GM20000 (cell line): Measurements from ENCODE around the gene ZNRF3.

Experiments used
- DNase-seq: peaks from one replicate; pipeline ENCODE4 v3.0.0; 2012; ENCODE audit warnings: low spot score
- CTCF ChIP-seq: IDR thresholded peaks from 2 replicates; pipeline ENCODE4 v1.5.1; 2012; ENCODE audit warnings: mild to moderate bottlenecking, control low read depth; ENCODE audit errors: extremely low read depth, missing control alignments

The ZNRF3 gene

DNA sequence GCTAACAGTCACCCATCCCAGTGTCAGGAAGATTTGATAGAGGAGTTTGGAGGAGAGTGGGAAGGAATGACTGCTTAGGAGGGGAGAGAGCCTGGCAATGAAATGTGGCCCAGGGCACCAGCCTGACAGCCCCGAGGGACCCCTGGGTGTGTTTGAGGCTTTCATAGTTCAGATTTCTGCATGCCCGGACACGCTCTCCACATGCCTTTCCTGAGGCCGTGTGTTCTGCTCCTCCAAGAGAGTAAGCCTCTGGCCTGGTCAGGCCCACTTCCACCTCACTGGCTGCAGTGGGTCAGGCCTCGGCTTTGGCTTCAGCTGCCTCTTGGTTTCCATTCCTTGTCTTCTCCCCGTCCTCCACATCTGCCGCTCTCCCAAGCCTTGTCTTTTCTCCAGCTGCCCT, 99.8 kb downstream of the ZNRF3 start:
- no peak for TF ChIP-seq CTCF
- DNase-seq, result no peak

GRCh38 chr22:28983788-28984441, 100.5 kb downstream of the ZNRF3 start:
- no peak for TF ChIP-seq CTCF
- DNase-seq, result no peak

- TF ChIP-seq CTCF, result no peak
Measured at GRCh38 chr22:28984482-28985158, 101.2 kb downstream of the ZNRF3 start.

GRCh38 chr22:28985581-28986290, 102.4 kb downstream of the ZNRF3 start:
- DNase-seq, result no peak
- TF ChIP-seq CTCF, result no peak

More at GRCh38 chr22:28984482-28985158, 101.2 kb downstream of the ZNRF3 start:
- no peak for DNase-seq

GRCh38 chr22:28986366-28986765, 103.0 kb downstream of the ZNRF3 start:
- DNase-seq, result no peak
- TF ChIP-seq CTCF, result no peak

DNA sequence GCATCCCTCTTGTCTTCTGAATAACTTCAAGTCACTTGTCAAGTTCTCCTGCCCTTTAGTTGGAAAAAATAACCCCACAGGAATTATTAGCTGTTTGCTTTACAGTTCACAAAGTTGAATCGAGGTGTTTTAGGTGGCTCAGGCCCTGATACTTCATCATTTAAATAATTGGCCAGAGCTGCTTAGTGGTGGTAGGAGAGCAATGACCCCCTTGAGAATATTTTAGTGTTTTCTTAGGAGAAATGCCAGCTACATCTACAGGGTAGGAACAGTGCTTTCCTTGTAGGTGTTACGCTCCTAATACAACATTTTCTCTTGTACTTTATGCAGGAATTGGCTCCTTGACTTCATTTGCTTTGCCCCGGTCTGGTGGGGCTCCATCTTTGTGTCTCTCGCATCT, 105.1 kb downstream of the ZNRF3 start:
- TF ChIP-seq CTCF, result no peak

GRCh38 chr22:28989035-28989464, 105.7 kb downstream of the ZNRF3 start:
- TF ChIP-seq CTCF, result no peak
- no peak for DNase-seq

More for the DNA sequence above, 105.1 kb downstream of the ZNRF3 start:
- DNase-seq, result no peak
